Measurements from ENCODE around the gene RIN2. TPM values are rescaled to one million over a fixed set of nuclear protein-coding genes. Genes with fewer than 3 reads are reported as not detected.
A peak's percentile ranks its signal among the peaks of the same experiment; 100 is the strongest.

RIN2 gene
- total RNA-seq, 2 donors from 2014 or later: 33.1 to 56.6 TPM

- no peaks in the 10 kb centered on the region for H3K36me3 ChIP-seq
- TF ChIP-seq CTCF (IDR thresholded peaks at IDR 0.05): no peak
- H3K27me3 ChIP-seq: no peaks in the 10 kb centered on the region
- H3K9me3 ChIP-seq: no peaks in the 10 kb centered on the region
- no peak overlapping the region for H3K27ac ChIP-seq
- H3K4me1 ChIP-seq: peaks cover 0 to 14% of the 10 kb centered on the region in 2 donors
- no peak for DNase-seq (ENCODE audit: low spot score)
- no peak overlapping the region for H3K4me3 ChIP-seq
Measured at GRCh38 chr20:19730706-19731105, 27.4 kb upstream of the RIN2 start.

- H3K4me1 ChIP-seq: peaks cover 0 to 26% of the 10 kb centered on the region in 2 donors
- no peaks in the 10 kb centered on the region for H3K27me3 ChIP-seq
- no peaks in the 10 kb centered on the region for H3K36me3 ChIP-seq
- no peak for DNase-seq (ENCODE audit: low spot score)
- TF ChIP-seq CTCF (IDR thresholded peaks at IDR 0.05): no peak
- H3K4me3 ChIP-seq: no peak overlapping the region
- H3K27ac ChIP-seq: peak overlapping the region; percentile 51 to 56
- no peaks in the 10 kb centered on the region for H3K9me3 ChIP-seq
Measured at GRCh38 chr20:19734811-19735210, 23.2 kb upstream of the RIN2 start.

GRCh38 chr20:19735446-19735845, 22.6 kb upstream of the RIN2 start:
- Histone ChIP-seq H3K9me3 (no peaks in the 10 kb centered on the region), H3K27me3 (no peaks in the 10 kb centered on the region), H3K36me3 (no peaks in the 10 kb centered on the region), H3K4me3 (no peak overlapping the region), H3K4me1 (peaks cover 0 to 26% of the 10 kb centered on the region in 2 donors), H3K27ac (peak overlapping the region; percentile 51 to 56)
- DNase-seq (ENCODE audit: low spot score): peak; percentile 88
- no peak for TF ChIP-seq CTCF (IDR thresholded peaks at IDR 0.05)

GRCh38 chr20:19737025-19737424, 21.0 kb upstream of the RIN2 start:
- no peak for DNase-seq (ENCODE audit: low spot score)
- TF ChIP-seq CTCF (IDR thresholded peaks at IDR 0.05): no peak
- no peak overlapping the region for H3K4me3 ChIP-seq
- peaks cover 0 to 26% of the 10 kb centered on the region in 2 donors for H3K4me1 ChIP-seq
- H3K27ac ChIP-seq: no peak overlapping the region
- H3K27me3 ChIP-seq: no peaks in the 10 kb centered on the region
- H3K9me3 ChIP-seq: no peaks in the 10 kb centered on the region
- H3K36me3 ChIP-seq: no peaks in the 10 kb centered on the region

GRCh38 chr20:19738951-19739350, 19.1 kb upstream of the RIN2 start:
- no peak for DNase-seq (ENCODE audit: low spot score)
- TF ChIP-seq CTCF (IDR thresholded peaks at IDR 0.05): no peak
- H3K4me1 ChIP-seq: peaks cover 0 to 26% of the 10 kb centered on the region in 2 donors
- H3K36me3 ChIP-seq: no peaks in the 10 kb centered on the region
- H3K4me3 ChIP-seq: no peak overlapping the region
- H3K27me3 ChIP-seq: no peaks in the 10 kb centered on the region
- H3K27ac ChIP-seq: no peak overlapping the region
- H3K9me3 ChIP-seq: no peaks in the 10 kb centered on the region

- Histone ChIP-seq H3K4me1 (peaks cover 0 to 25% of the 10 kb centered on the region in 2 donors), H3K4me3 (no peak overlapping the region), H3K36me3 (no peaks in the 10 kb centered on the region), H3K27me3 (no peaks in the 10 kb centered on the region), H3K9me3 (no peaks in the 10 kb centered on the region), H3K27ac (no peak overlapping the region)
- no peak for DNase-seq (ENCODE audit: low spot score)
- TF ChIP-seq CTCF (IDR thresholded peaks at IDR 0.05): no peak
Measured at GRCh38 chr20:19739351-19739750, 18.7 kb upstream of the RIN2 start.
